GM13977 (cell line): ENCODE measurements around the gene PIGR.

Experiments used
- DNase-seq: peaks from one replicate; pipeline ENCODE4 v3.0.0; 2012; ENCODE audit warnings: low spot score
- CTCF ChIP-seq: IDR thresholded peaks from 2 replicates; pipeline ENCODE4 v1.5.1; 2012; ENCODE audit warnings: mild to moderate bottlenecking, control low read depth; ENCODE audit not compliant: insufficient read depth; ENCODE audit errors: extremely low read depth, missing control alignments
- in situ Hi-C: fragments of 300-500 bp; cut with MboI; formaldehyde crosslinking; loops from one replicate; pipeline ENCODE4 v1.12.0; 2022; ENCODE audit warnings: low sequenced_read_pairs, low pct_unique_long_range_greater_than_20kb, mixed read lengths, inconsistent platforms; ENCODE audit not compliant: unreplicated experiment

PIGR gene

GRCh38 chr1:206887701-206888100 lies 58.6 kb downstream of the PIGR start:
- no peak for DNase-seq
- in situ Hi-C loops = no loop called here
- TF ChIP-seq CTCF = no peak

- no peak for DNase-seq
- in situ Hi-C loops = no loop called here
- no peak for TF ChIP-seq CTCF
Measured at GRCh38 chr1:206886831-206887230, 59.4 kb downstream of the PIGR start.

GRCh38 chr1:206885341-206886060 lies 60.8 kb downstream of the PIGR start:
- in situ Hi-C loops = no loop called here
- DNase-seq = no peak
- no peak for TF ChIP-seq CTCF

- no peak for DNase-seq
- in situ Hi-C loops = no loop called here
- no peak for TF ChIP-seq CTCF
Measured at GRCh38 chr1:206883876-206884275, 62.4 kb downstream of the PIGR start.

- no peak for DNase-seq
- in situ Hi-C loops = no loop called here
- TF ChIP-seq CTCF = no peak
Measured at GRCh38 chr1:206883160-206883559, 63.1 kb downstream of the PIGR start.

GRCh38 chr1:206882555-206882954 lies 63.7 kb downstream of the PIGR start:
- no peak for TF ChIP-seq CTCF
- DNase-seq = no peak
- in situ Hi-C loops = no loop called here

GRCh38 chr1:206880314-206880713 lies 66.0 kb downstream of the PIGR start:
- in situ Hi-C loops = no loop called here
- no peak for DNase-seq
- TF ChIP-seq CTCF = no peak
